Gastrocnemius medialis (tissue), 4 donors: ENCODE measurements around the gene UBIAD1.

ENCODE experiments used
- POLR2A ChIP-seq, 2 donors: fragments of 450-650 bp; IDR thresholded peaks; one replicate each; pipeline ENCODE4 v1.6.1; 2017; ENCODE audit warnings: antibody characterized with exemption in 2 of 2, mild to moderate bottlenecking in 2 of 2, moderate library complexity in 2 of 2
- TF ChIP-seq, protein P1 (sequence below), 5 experiments: fragments of 450-650 bp in 3 of 5; fragments of 200-600 bp in 2 of 5; sonication (generic) in 2 of 5; IDR thresholded peaks in 4 of 5; conservative IDR thresholded peaks in 1 of 5; 1 replicate in 4 of 5; 2 replicates in 1 of 5; pipeline ENCODE4 v1.5.1; 2016 to 2019; ENCODE audit warnings: antibody characterized with exemption in 5 of 5, mild to moderate bottlenecking in 3 of 5, moderate library complexity in 3 of 5

DNA sequence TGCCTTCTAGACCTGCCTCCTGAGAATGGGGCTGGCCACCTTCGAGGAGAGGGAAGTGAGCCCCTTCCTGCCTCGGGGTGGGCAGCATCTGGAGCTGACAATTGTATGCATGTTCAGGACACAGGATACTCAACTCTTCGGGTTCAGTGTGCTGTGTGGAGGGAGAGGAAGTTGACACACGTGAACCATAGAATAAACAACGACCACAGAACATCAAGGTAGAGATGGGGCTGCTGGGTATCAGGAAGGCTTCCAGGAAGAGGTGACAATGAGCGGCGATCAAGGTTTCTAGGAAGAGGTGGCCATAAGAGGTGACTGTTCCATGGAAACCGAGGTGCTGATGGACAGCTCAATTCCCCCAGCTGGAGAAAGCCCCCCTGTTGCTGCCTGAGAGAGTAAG lies 22.0 kb downstream of the UBIAD1 start:
- no peak for TF ChIP-seq POLR2A (IDR thresholded peaks at IDR 0.05)
- TF ChIP-seq, protein P1, sequence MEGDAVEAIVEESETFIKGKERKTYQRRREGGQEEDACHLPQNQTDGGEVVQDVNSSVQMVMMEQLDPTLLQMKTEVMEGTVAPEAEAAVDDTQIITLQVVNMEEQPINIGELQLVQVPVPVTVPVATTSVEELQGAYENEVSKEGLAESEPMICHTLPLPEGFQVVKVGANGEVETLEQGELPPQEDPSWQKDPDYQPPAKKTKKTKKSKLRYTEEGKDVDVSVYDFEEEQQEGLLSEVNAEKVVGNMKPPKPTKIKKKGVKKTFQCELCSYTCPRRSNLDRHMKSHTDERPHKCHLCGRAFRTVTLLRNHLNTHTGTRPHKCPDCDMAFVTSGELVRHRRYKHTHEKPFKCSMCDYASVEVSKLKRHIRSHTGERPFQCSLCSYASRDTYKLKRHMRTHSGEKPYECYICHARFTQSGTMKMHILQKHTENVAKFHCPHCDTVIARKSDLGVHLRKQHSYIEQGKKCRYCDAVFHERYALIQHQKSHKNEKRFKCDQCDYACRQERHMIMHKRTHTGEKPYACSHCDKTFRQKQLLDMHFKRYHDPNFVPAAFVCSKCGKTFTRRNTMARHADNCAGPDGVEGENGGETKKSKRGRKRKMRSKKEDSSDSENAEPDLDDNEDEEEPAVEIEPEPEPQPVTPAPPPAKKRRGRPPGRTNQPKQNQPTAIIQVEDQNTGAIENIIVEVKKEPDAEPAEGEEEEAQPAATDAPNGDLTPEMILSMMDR (IDR thresholded peaks at IDR 0.05 in 4 of 5, conservative IDR thresholded peaks at IDR 0.05 in 1 of 5), result no peak
